Activated gamma-delta T cell treated with anti-CD3 and anti-CD28 coated beads, Interleukin-2, amount 50 U/mL, for 16 hours (primary cell): ENCODE results near the gene NDP.

Source experiments
- DNase-seq: peaks from one replicate; pipeline ENCODE4 v3.0.0-alpha.2; 2020; ENCODE audit warnings: low read depth

Gene NDP

DNA sequence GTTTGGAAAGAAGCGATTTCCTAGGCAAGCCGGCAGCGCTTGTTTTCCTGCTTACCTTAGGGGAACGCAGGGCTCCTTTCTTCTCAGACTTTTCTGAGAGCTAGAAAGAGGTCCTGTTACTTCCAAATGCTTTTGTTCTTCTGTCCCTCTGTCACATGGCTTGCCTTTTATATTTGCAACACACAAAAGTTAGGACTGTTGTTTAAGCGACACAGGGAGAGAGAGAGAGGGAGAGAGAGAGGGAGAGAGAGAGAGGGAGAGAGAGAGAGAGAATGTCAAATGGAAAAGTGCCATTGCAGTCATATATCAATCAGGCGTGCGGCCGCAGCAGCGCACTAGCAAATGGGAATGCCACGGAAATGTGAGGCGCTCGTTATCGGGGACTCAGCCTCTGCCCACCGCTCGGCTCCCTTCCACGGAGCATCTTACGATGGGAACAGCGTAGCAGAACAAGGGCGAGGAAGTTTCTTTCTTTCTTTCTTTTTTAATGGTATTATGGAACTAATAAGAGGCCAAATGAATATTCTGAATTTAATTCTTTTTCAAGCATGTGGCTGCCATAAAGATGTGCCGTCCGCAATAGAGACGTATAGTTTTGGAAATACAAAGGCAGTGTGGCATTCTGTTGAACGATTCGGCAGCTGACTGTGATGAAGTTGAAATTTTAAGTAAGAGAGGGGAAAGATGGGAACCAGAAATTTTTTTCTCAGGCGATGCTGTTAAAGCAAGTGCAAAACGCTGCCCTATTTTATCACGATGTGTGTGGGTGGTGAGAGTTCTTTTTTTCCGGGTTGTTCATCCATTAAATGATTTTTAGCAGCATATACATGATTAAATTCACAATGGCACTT lies at the start of gene NDP:
TSS of gene NDP (minus strand) at position 142 of the 851 bp plus-strand sequence. CDS start 14,745 bp downstream, outside the sequence.
- DNase-seq, result no peak

DNA sequence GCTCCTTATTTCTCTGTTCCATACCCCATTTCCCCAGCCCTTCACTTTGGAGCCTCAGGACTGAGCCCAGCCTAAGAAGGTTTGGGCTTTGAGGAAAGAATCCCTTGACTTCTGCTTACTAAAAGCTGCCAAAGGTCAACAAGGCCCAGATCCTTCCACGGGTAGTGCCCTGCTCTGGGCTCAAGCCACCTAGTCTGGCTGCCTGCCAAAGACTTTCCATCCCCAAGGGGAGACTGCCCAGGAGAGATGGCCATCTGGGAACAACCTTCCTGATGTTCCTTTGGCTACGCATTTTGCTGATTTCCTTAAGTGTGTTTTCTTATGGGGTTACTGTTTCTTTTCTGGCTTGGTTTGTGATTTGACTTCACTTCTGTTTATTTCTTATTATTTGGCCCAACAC lies 49.8 kb upstream of the NDP start:
- DNase-seq, result no peak

GRCh38 chrX:44020693-44021092 lies 47.5 kb upstream of the NDP start:
- no peak for DNase-seq

- DNase-seq, result no peak
These were observed 46.7 kb upstream of the NDP start for GRCh38 chrX:44019911-44020310.

- DNase-seq, result no peak
These were observed 44.5 kb upstream of the NDP start for GRCh38 chrX:44017676-44018075.

GRCh38 chrX:44016906-44017305 lies 43.7 kb upstream of the NDP start:
- DNase-seq, result no peak

DNA sequence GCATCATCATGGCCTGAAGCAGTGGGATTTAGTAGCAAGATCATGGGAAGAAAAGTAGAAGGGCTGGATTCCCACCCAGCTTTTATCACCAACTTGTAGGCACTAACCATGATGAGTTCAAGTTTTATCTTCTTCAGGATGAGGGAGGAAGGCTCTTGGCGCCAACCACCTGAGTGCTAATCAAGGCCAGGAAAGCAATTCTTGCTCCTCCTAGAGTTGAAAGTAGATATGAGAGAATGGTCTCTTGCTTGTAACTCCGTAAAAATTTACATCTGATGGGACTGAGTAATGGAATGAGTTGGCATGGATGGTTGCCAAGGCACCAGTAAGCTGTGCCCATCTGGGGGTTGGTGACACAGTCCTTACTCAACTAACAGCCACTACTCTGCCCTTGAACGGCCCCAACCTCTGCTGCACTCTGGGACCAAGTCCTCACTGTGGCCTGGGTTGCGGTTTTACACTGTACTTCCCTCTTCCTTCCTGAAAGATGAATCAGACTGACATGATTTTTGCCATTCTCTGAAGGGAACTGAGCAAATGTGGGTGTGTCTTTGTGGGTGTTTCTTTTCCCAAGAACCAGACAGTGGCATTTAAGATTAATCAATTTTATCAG lies 39.4 kb upstream of the NDP start:
- DNase-seq, result peak; percentile 32

GRCh38 chrX:44011506-44011905 lies 38.3 kb upstream of the NDP start:
- no peak for DNase-seq

- DNase-seq, result no peak
These were observed 37.4 kb upstream of the NDP start for GRCh38 chrX:44010626-44011025.

- DNase-seq, result no peak
These were observed 32.9 kb upstream of the NDP start for GRCh38 chrX:44006081-44006480.

- no peak for DNase-seq
These were observed 30.8 kb upstream of the NDP start for GRCh38 chrX:44003975-44004374.

DNA sequence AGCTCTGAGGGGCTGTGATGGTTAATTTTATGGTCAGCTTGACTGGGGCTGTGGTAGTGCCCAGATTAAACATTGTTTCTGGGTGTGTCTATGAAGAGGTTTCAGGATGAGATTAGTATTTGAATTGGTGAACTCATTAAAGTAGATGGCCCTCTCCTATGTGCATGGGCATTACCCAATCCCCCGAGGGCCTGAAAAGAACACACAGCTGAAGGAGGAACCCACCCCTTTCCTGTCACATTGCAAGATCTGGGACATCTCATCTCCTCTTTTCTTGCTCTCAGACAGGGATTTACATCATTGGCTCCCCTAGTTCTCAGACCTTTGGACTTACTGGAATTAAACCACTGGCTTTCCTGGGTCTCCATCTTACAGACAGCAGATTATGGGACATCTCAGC lies 29.4 kb upstream of the NDP start:
- no peak for DNase-seq

GRCh38 chrX:43998374-43998773 lies 25.2 kb upstream of the NDP start:
- no peak for DNase-seq

DNA sequence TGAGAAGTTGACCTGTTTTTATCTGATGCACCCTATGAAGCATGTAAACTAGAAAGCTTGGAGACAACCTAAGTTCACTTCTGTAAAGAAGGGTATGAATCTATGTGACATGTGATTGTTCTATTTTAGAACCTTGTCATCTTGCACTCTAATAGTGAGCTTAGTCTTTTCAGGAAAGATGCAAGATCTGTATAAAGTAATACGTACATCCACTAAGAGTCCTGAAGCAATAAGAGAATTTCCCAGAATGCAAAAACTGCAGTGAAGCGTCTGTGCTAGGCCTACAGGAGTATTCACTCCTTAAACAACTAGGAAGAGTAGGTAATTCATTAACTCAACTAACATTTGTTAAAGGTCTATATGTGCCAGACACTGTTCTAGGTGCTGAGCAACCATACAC lies 23.3 kb upstream of the NDP start:
- DNase-seq, result no peak

- DNase-seq, result no peak
These were observed 12.9 kb upstream of the NDP start for GRCh38 chrX:43986083-43986482.

GRCh38 chrX:43985511-43985910 lies 12.3 kb upstream of the NDP start:
- DNase-seq, result no peak

DNA sequence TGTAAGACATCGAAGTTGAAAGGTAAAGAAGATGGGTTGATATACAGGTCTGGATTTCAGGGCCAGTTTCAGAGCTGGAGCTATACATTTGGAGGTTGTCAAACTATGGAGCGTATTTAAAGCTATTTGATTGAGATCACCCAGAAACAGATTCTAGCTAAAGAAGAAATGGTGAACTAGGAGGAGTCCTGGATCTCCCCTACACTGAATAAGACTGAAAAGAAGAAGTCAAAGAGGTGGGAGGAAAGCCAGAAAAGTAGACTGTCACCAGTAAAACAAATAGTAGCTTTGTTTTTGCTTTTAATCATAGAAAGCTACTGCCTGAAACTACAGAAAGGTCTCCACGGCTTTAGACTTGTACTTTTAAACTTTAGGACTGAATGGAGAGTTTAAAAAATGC lies 5.0 kb upstream of the NDP start:
- DNase-seq, result no peak

- DNase-seq, result no peak
These were observed 3.0 kb upstream of the NDP start for GRCh38 chrX:43976205-43976604.

DNA sequence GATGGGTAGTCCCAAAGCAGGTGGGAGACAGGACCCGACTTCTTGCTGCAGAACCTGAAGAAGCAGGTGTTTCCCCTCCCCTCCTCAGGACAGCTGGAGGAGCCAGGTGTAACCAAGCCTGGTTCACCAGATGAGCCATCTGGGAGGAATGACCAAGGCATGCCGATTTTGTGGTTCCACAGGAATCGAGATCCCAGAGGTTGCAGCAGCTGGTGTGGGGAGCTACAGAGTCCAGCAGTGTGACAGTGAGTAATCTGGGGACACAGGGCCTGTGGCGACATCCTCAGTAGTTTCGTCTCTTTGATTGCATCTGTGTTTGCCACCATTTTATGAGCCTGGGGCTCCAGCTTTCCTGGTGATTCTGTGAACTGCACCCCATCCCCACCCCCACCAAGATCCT lies 2.6 kb upstream of the NDP start:
- DNase-seq, result no peak

- DNase-seq, result no peak
These were observed 1.7 kb upstream of the NDP start for GRCh38 chrX:43974741-43975465.

DNA sequence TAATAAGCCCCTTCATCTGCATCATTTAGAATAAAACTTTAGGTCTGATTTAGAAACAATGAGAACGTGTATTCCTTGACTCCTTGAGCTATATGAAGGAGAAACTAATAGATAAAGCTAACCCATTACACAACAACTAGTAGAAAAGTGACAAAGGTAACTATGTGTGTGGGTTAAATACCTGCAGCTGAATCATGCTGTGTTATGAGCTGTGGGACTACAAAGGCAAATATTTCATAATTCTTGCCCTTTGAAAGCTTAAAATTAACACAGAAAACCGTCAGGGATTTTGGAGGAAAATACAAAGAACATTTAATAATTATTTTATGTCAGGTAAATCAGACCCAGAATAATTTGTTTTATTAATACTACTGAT lies 898 bp upstream of the NDP start:
- no peak for DNase-seq

- DNase-seq, result no peak
These were observed 926 bp downstream of the NDP start for GRCh38 chrX:43971966-43972961.
